ENCODE measurements around the gene BEND3. TPM values are rescaled to one million over a fixed set of nuclear protein-coding genes. Genes with fewer than 3 reads are reported as not detected.

BEND3 gene
- total RNA-seq, 1 donor from 2014 or later: 3.1 TPM

- H3K9me3 ChIP-seq: no peaks in the 10 kb centered on the region
- H3K27ac ChIP-seq: no peak overlapping the region
- no peak for ATAC-seq
- no peaks in the 10 kb centered on the region for H3K27me3 ChIP-seq (ENCODE audit: low read depth)
- no peaks in the 10 kb centered on the region for H3K4me1 ChIP-seq
- TF ChIP-seq CTCF (IDR thresholded peaks at IDR 0.05): peak; percentile 14
- intact Hi-C loops (cut with DNase I): no loop called here
- DNase-seq: no peak
- H3K36me3 ChIP-seq: no peaks in the 10 kb centered on the region
- H3K4me3 ChIP-seq: no peak overlapping the region
Measured at GRCh38 chr6:107132330-107132954, 17.1 kb upstream of the BEND3 start.

GRCh38 chr6:107129370-107129925, 14.1 kb upstream of the BEND3 start:
- TF ChIP-seq CTCF (IDR thresholded peaks at IDR 0.05): no peak
- intact Hi-C loops (cut with DNase I): no loop called here
- no peak for DNase-seq

GRCh38 chr6:107128577-107128976, 13.3 kb upstream of the BEND3 start:
- H3K27me3 ChIP-seq (ENCODE audit: low read depth): no peaks in the 10 kb centered on the region
- no peak overlapping the region for H3K27ac ChIP-seq
- DNase-seq: no peak
- no peak overlapping the region for H3K4me3 ChIP-seq
- intact Hi-C loops (cut with DNase I): no loop called here
- no peaks in the 10 kb centered on the region for H3K4me1 ChIP-seq
- no peaks in the 10 kb centered on the region for H3K9me3 ChIP-seq
- H3K36me3 ChIP-seq: no peaks in the 10 kb centered on the region
- no peak for ATAC-seq
- no peak for TF ChIP-seq CTCF (IDR thresholded peaks at IDR 0.05)

More at GRCh38 chr6:107129370-107129925, 14.1 kb upstream of the BEND3 start:
- H3K27ac ChIP-seq: no peak overlapping the region
- ATAC-seq: no peak
- H3K4me1 ChIP-seq: no peaks in the 10 kb centered on the region
- H3K36me3 ChIP-seq: no peaks in the 10 kb centered on the region
- H3K27me3 ChIP-seq (ENCODE audit: low read depth): no peaks in the 10 kb centered on the region
- H3K4me3 ChIP-seq: no peak overlapping the region
- H3K9me3 ChIP-seq: no peaks in the 10 kb centered on the region

GRCh38 chr6:107128175-107128574, 12.9 kb upstream of the BEND3 start:
- no peak for TF ChIP-seq CTCF (IDR thresholded peaks at IDR 0.05)
- Histone ChIP-seq H3K4me3 (no peak overlapping the region), H3K4me1 (no peaks in the 10 kb centered on the region), H3K27ac (no peak overlapping the region), H3K9me3 (no peaks in the 10 kb centered on the region), H3K36me3 (no peaks in the 10 kb centered on the region), H3K27me3 (ENCODE audit: low read depth) (no peaks in the 10 kb centered on the region)
- ATAC-seq (no peak), DNase-seq (no peak)
- intact Hi-C loops (cut with DNase I): no loop called here

- intact Hi-C loops (cut with DNase I): no loop called here
- Histone ChIP-seq H3K9me3 (no peaks in the 10 kb centered on the region), H3K36me3 (no peaks in the 10 kb centered on the region), H3K4me3 (no peak overlapping the region), H3K27ac (no peak overlapping the region), H3K27me3 (ENCODE audit: low read depth) (no peaks in the 10 kb centered on the region), H3K4me1 (no peaks in the 10 kb centered on the region)
- TF ChIP-seq CTCF (IDR thresholded peaks at IDR 0.05): no peak
- ATAC-seq: no peak
- no peak for DNase-seq
Measured at GRCh38 chr6:107125771-107126170, 10.5 kb upstream of the BEND3 start.

All from lower lobe of right lung (tissue), 2 donors.